NCI-H1930 (cell line): ENCODE measurements around the gene MAGEA9B.
"Not testable (repeated sequence)": the region's sequence is repeated elsewhere in the genome, so short reads cannot be mapped to it uniquely, and the experiment has no call there.

Source experiments
- DNase-seq, 2 experiments: peaks; one replicate each; lab custom pipeline; 2025; lab: John Stamatoyannopoulos, UW

The MAGEA9B gene

GRCh38 chrX:149587359-149587758 lies at the start of gene MAGEA9B:
Gene MAGEA9B (minus strand): TSS chrX:149587459. CDS start chrX:149583179, 4,280 bp downstream.
- not testable (repeated sequence) for DNase-seq

- no peak for DNase-seq
Measured at GRCh38 chrX:149633511-149633910, 46.3 kb upstream of the MAGEA9B start.

GRCh38 chrX:149631234-149632165 lies 44.2 kb upstream of the MAGEA9B start, which contains the start of gene TMEM185A:
Gene TMEM185A (minus strand): TSS chrX:149631792. CDS start chrX:149631580, 212 bp downstream.
- DNase-seq, result peak; percentile 60 to 64

- DNase-seq, result no peak
Measured at GRCh38 chrX:149630681-149631233, 43.5 kb upstream of the MAGEA9B start.

GRCh38 chrX:149629730-149630387 lies 42.6 kb upstream of the MAGEA9B start:
- DNase-seq, result no peak

- DNase-seq, result no peak
Measured at GRCh38 chrX:149628768-149629167, 41.5 kb upstream of the MAGEA9B start.

GRCh38 chrX:149628280-149628679 lies 41.0 kb upstream of the MAGEA9B start:
- DNase-seq, result no peak

GRCh38 chrX:149626829-149627228 lies 39.6 kb upstream of the MAGEA9B start:
- not testable (repeated sequence) for DNase-seq

GRCh38 chrX:149619662-149620061 lies 32.4 kb upstream of the MAGEA9B start:
- not testable (repeated sequence) for DNase-seq

GRCh38 chrX:149618871-149619270 lies 31.6 kb upstream of the MAGEA9B start:
- DNase-seq, result no peak

GRCh38 chrX:149611623-149612175 lies 24.4 kb upstream of the MAGEA9B start:
- no peak for DNase-seq

- no peak for DNase-seq
Measured at GRCh38 chrX:149610511-149610910, 23.3 kb upstream of the MAGEA9B start.

- DNase-seq, result no peak
Measured at GRCh38 chrX:149607699-149608098, 20.4 kb upstream of the MAGEA9B start.

- not testable (repeated sequence) for DNase-seq
Measured at GRCh38 chrX:149605248-149605885, 18.1 kb upstream of the MAGEA9B start.

- DNase-seq, result not testable (repeated sequence)
Measured at GRCh38 chrX:149598603-149599002, 11.3 kb upstream of the MAGEA9B start.

GRCh38 chrX:149595943-149596342 lies 8.7 kb upstream of the MAGEA9B start:
- DNase-seq, result not testable (repeated sequence)

GRCh38 chrX:149595214-149595613 lies 8.0 kb upstream of the MAGEA9B start, which contains the start of gene HSFX2:
Gene HSFX2 (minus strand): TSS chrX:149595314. CDS start chrX:149594700, 614 bp downstream.
- not testable (repeated sequence) for DNase-seq

- DNase-seq, result not testable (repeated sequence)
Measured at GRCh38 chrX:149590993-149591392, 3.7 kb upstream of the MAGEA9B start.

GRCh38 chrX:149585631-149586030 lies 1.6 kb downstream of the MAGEA9B start:
- not testable (repeated sequence) for DNase-seq

- not testable (repeated sequence) for DNase-seq
Measured at GRCh38 chrX:149573456-149573855, 13.8 kb downstream of the MAGEA9B start.

GRCh38 chrX:149572743-149573142 lies 14.5 kb downstream of the MAGEA9B start:
- no peak for DNase-seq
